ENCODE measurements around the gene UBE2N.

GRCh38 chr12:93425736-93426411 is 15.9 kb downstream of the UBE2N start:
- no peak for TF ChIP-seq CTCF (conservative IDR thresholded peaks at IDR 0.05; ENCODE audit: low read depth, low read length)
- TF ChIP-seq EZH2 (IDR thresholded peaks at IDR 0.05; ENCODE audit: low read length, unreplicated experiment), result no peak

All from PC-3 (cell line).